GM06990 (cell line): ENCODE measurements around the gene PHKB.
A peak's percentile ranks its signal among the peaks of the same experiment; 100 is the strongest.

ENCODE experiments used
- DNase-seq: peaks from one replicate; pipeline ENCODE4 v3.0.0-alpha.2; 2011; ENCODE audit not compliant: insufficient read length; ENCODE audit errors: extremely low read depth
- H3K27me3 ChIP-seq: replicated peaks from 2 replicates; pipeline ENCODE4 v1.6.0; 2011; ENCODE audit warnings: low read length; ENCODE audit not compliant: control insufficient read depth, insufficient read depth
- H3K36me3 ChIP-seq: 2 replicates; pipeline ENCODE4 v1.5.1; 2011; ENCODE audit warnings: low read length; ENCODE audit not compliant: control insufficient read depth, insufficient read depth
- H3K4me3 ChIP-seq: replicated peaks from 2 replicates; pipeline ENCODE4 v1.5.1; 2011; ENCODE audit warnings: low read depth, mild to moderate bottlenecking, control low read depth, low read length
- CTCF ChIP-seq: IDR thresholded peaks from 2 replicates; pipeline ENCODE4 v1.5.1; 2011; ENCODE audit warnings: low read length, control low read depth, mild to moderate bottlenecking, inconsistent platforms; ENCODE audit not compliant: insufficient read depth, poor library complexity, severe bottlenecking

Gene PHKB

GRCh38 chr16:47519996-47520679 lies 59.0 kb downstream of the PHKB start:
- DNase-seq: no peak
- no peaks in the 10 kb centered on the region for H3K27me3 ChIP-seq

GRCh38 chr16:47523342-47524006 lies 62.3 kb downstream of the PHKB start:
- no peaks in the 10 kb centered on the region for H3K27me3 ChIP-seq
- H3K4me3 ChIP-seq: no peak overlapping the region
- no peaks in the 10 kb centered on the region; the same call in none of the 2 replicates for H3K36me3 ChIP-seq
- TF ChIP-seq CTCF: no peak
- DNase-seq: peak; percentile 57

More at GRCh38 chr16:47519996-47520679, 59.0 kb downstream of the PHKB start:
- Histone ChIP-seq H3K4me3 (no peak overlapping the region), H3K36me3 (no peaks in the 10 kb centered on the region; the same call in 1 of the 2 replicates)
- TF ChIP-seq CTCF: no peak

- no peaks in the 10 kb centered on the region; the same call in none of the 2 replicates for H3K36me3 ChIP-seq
- TF ChIP-seq CTCF: no peak
- no peak for DNase-seq
- no peaks in the 10 kb centered on the region for H3K27me3 ChIP-seq
- no peak overlapping the region for H3K4me3 ChIP-seq
These were observed 62.9 kb downstream of the PHKB start for GRCh38 chr16:47524007-47524405.

- no peaks in the 10 kb centered on the region for H3K27me3 ChIP-seq
- H3K36me3 ChIP-seq: peaks cover 6% of the 10 kb centered on the region
- no peak for DNase-seq
- H3K4me3 ChIP-seq: no peak overlapping the region
- TF ChIP-seq CTCF: no peak
These were observed 67.3 kb downstream of the PHKB start for GRCh38 chr16:47528431-47528830.

- Histone ChIP-seq H3K27me3 (no peaks in the 10 kb centered on the region), H3K36me3 (peaks cover 6% of the 10 kb centered on the region; the same call in 1 of the 2 replicates), H3K4me3 (no peak overlapping the region)
- DNase-seq: no peak
- TF ChIP-seq CTCF: no peak
These were observed 72.7 kb downstream of the PHKB start for GRCh38 chr16:47533744-47534292.
